COR-L47 (cell line): ENCODE data around the gene VILL.
"Not testable (repeated sequence)": the region's sequence is repeated elsewhere in the genome, so short reads cannot be mapped to it uniquely, and the experiment has no call there.

Source experiments
- DNase-seq: peaks from one replicate; lab custom pipeline; 2025; lab: John Stamatoyannopoulos, UW

VILL gene

GRCh38 chr3:38017445-38018295 is 27.1 kb downstream of the VILL start:
- no peak for DNase-seq

GRCh38 chr3:38018296-38019266 is 28.0 kb downstream of the VILL start:
- no peak for DNase-seq

- no peak for DNase-seq
Observed at GRCh38 chr3:38019658-38020341, 29.2 kb downstream of the VILL start.

GRCh38 chr3:38020342-38020726 is 29.7 kb downstream of the VILL start:
- no peak for DNase-seq

GRCh38 chr3:38021196-38021595 is 30.6 kb downstream of the VILL start:
- no peak for DNase-seq

DNA sequence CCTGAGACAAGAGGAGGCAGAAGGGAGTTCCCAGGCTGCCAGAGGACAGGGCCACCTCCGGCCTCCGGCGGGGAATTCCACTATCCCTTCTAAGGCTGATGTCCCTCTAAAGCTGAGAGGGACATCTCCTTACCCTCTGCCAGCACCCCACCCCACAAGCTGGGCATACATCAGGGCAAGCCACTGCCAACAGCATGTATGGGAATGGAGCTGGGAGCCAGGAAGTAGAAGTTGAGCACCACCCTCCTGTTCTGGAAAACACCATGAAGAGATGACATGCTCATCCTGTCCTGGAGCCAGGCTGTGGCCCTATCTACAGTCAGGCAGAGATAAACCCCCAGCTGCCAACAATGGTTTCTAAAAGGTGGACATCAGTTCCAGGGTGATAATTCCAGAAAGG is 31.7 kb downstream of the VILL start:
- no peak for DNase-seq

- no peak for DNase-seq
Observed at GRCh38 chr3:38022896-38023709, 32.5 kb downstream of the VILL start.

DNA sequence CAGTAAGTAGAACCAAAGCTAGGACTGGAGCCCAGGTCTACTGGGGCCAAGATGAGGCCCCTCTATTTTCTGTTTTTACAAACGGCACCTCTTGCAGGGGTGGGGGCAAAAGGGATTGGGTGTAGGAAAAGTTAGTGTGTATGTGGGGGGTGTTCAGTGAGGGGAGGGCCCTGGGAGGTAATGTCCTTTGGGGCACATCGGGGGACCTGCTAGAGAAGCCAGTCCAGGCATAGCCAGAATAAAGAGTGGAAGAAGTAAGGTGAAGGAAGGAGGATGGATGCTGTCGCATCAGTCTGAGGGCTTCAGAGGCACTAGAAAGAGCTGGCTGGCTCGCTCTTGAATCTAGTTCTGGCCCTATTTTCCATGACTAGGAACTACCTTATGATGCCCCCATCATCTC is 36.3 kb downstream of the VILL start:
- DNase-seq = no peak

GRCh38 chr3:38027466-38028465 is 37.2 kb downstream of the VILL start:
- no peak for DNase-seq

GRCh38 chr3:38028621-38029361 is 38.2 kb downstream of the VILL start:
- no peak for DNase-seq

- DNase-seq = no peak
Observed at GRCh38 chr3:38029400-38030125, 39.0 kb downstream of the VILL start, which contains the start of gene PLCD1. Gene PLCD1, minus strand, starts transcription at chr3:38029642. Its CDS starts 103 bp downstream, at chr3:38029539.

DNA sequence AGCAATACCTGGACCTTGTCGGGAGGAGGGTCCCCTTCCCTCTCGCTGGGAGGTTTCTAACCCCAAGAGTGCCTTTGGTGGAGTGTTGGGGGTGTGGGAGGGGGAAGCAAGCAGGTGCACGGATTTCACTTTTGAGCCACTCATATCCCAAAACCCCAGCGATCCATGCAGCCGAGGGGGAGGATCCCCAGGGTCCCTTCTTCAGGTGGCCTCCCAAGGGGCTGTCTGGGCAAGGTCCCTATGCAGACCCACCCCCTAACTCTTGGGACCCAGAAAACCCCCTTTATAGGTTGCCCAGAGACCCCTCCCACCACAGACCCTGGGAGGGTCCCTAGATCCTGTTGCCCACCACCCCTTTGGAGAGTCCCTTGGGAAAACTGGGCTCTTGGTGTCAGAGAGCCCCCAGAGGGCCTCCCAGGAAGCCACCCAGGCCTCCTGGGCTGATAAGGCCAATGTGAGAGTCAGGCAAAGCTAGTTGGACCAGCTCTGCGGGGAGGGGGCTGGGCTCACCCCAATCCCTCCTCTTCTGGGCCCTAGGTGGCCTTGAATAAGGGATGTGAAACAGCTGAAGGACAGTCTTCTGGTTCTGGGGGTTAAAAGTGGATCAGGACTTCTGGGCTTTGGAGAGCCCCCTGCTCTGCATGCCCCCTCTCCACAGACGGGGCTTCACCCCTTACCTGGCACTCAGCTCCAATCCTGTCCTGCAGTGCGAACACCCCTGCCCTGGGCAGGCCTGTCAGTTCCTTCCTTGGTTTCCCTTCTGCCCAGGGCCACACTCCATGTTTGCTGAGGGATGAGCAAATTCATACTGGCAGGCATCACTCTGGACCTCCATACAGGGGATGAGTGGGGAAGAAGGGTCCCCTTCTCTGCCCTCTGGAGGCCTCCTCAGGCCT is 39.8 kb downstream of the VILL start:
- no peak for DNase-seq

- no peak for DNase-seq
Observed at GRCh38 chr3:38031022-38031994, 40.7 kb downstream of the VILL start.

- DNase-seq = no peak
Observed at GRCh38 chr3:38032328-38032865, 41.8 kb downstream of the VILL start.

DNA sequence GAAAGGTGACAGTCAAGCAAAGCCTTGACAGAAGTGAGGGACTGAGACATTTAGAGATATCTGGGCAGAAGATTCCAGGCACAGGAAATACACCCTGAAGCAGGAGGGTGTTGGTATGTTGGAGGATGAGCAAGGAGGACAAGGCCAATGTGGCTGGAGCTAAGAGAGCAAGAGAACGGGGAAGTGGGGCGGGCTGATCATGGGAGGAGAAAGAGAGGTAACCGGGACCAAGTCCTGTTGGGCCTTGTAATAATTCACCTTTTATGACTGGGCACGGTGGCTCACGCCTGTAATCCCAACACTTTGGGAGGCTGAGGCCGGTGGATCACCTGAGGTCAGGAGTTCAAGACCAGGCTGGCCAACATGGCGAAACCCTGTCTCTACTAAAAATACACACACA is 43.0 kb downstream of the VILL start:
- DNase-seq = not testable (repeated sequence)

DNA sequence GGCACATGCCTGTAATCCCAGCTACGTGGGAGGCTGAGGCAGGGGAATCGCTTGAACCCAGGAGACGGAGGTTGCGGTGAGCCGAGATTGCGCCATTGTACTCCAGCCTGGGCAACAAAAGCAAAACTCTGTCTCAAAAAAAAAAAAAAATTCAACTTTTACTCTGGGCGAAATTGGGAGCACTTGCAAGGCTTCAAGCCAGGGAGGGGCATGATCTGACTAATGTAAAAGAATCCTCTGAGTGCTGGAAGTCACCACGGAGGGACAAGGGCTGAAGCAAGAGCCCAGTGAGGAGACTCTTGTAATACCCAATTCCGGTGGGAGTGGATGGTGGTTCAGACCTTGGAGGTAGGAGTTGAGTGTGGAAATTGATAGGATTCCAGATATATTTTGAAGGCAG is 43.7 kb downstream of the VILL start:
- not testable (repeated sequence) for DNase-seq
